Fibroblast of mammary gland (primary cell): ENCODE measurements around the gene KDM4D.
"Not testable (repeated sequence)": the region's sequence is repeated elsewhere in the genome, so short reads cannot be mapped to it uniquely, and the experiment has no call there.

Experiments used
- DNase-seq: peaks from one replicate; pipeline ENCODE4 v3.0.0-alpha.2; 2010; ENCODE audit warnings: low read depth
- H3K4me3 ChIP-seq: 2 replicates; pipeline ENCODE4 v1.5.1; 2011; ENCODE audit warnings: low read depth, mild to moderate bottlenecking, low read length, moderate library complexity; ENCODE audit not compliant: control insufficient read depth
- CTCF ChIP-seq: conservative IDR thresholded peaks from 2 replicates; pipeline ENCODE4 v1.5.1; 2011; ENCODE audit warnings: low read depth, low read length, inconsistent platforms; ENCODE audit not compliant: control insufficient read depth, insufficient read depth

Gene KDM4D

GRCh38 chr11:95024958-95025357 is 51.4 kb downstream of the KDM4D start, which contains the start of gene KDM4E:
Gene KDM4E (plus strand): TSS chr11:95025258. CDS start chr11:95025558, 300 bp downstream.
- no peak for TF ChIP-seq CTCF
- DNase-seq: no peak
- no peak within 1 kb of the TSS for H3K4me3 ChIP-seq

GRCh38 chr11:95025594-95025993 is 52.1 kb downstream of the KDM4D start:
- H3K4me3 ChIP-seq, DNase-seq: not testable (repeated sequence)

GRCh38 chr11:95028357-95028756 is 54.8 kb downstream of the KDM4D start:
- no peak for DNase-seq
- H3K4me3 ChIP-seq: no peak overlapping the region
- TF ChIP-seq CTCF: no peak

- no peak overlapping the region for H3K4me3 ChIP-seq
- no peak for DNase-seq
- TF ChIP-seq CTCF: no peak
These were observed 59.5 kb downstream of the KDM4D start for GRCh38 chr11:95033051-95033450.

- H3K4me3 ChIP-seq: no peak overlapping the region
- no peak for TF ChIP-seq CTCF
- DNase-seq: no peak
These were observed 61.8 kb downstream of the KDM4D start for GRCh38 chr11:95035316-95035715.

GRCh38 chr11:95037356-95038035 is 64.0 kb downstream of the KDM4D start:
- not testable (repeated sequence) for DNase-seq
- peak overlapping the region; percentile 23 for H3K4me3 ChIP-seq

GRCh38 chr11:95042239-95042638 is 68.7 kb downstream of the KDM4D start:
- no peak for TF ChIP-seq CTCF
- no peak for DNase-seq
- H3K4me3 ChIP-seq: no peak overlapping the region

GRCh38 chr11:95042906-95043305 is 69.4 kb downstream of the KDM4D start:
- DNase-seq: no peak
- no peak overlapping the region for H3K4me3 ChIP-seq
- TF ChIP-seq CTCF: no peak
